ENCODE results near the gene CEACAM21.

DNA sequence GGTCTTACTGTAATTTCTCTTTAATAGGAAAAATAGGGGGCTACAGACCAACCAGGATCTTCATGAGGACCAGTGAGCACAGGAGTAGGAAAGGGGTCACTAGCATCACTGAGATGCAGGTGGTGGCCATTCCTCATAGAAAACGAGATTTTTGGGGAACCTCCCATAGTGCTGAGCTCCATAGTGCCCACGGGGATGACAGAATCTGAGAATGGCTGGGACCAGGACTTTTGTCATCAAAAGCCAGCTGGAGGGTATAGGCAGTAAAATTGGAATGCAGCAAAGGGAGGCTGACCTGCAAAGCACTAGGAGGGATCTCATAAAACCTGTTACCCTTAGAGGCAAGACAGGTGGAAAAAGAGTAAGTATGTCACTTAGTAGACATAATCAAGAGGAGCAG, 28.4 kb upstream of the CEACAM21 start:
- TF ChIP-seq, protein P1, sequence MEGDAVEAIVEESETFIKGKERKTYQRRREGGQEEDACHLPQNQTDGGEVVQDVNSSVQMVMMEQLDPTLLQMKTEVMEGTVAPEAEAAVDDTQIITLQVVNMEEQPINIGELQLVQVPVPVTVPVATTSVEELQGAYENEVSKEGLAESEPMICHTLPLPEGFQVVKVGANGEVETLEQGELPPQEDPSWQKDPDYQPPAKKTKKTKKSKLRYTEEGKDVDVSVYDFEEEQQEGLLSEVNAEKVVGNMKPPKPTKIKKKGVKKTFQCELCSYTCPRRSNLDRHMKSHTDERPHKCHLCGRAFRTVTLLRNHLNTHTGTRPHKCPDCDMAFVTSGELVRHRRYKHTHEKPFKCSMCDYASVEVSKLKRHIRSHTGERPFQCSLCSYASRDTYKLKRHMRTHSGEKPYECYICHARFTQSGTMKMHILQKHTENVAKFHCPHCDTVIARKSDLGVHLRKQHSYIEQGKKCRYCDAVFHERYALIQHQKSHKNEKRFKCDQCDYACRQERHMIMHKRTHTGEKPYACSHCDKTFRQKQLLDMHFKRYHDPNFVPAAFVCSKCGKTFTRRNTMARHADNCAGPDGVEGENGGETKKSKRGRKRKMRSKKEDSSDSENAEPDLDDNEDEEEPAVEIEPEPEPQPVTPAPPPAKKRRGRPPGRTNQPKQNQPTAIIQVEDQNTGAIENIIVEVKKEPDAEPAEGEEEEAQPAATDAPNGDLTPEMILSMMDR (conservative IDR thresholded peaks at IDR 0.05 in 1 of 2, IDR thresholded peaks at IDR 0.05 in 1 of 2; ENCODE audit: extremely low read depth in 1 of 2, insufficient read depth in 1 of 2, low read depth in 1 of 2, low read length in 2 of 2), result no peak
- no peak for TF ChIP-seq EZH2 (IDR thresholded peaks at IDR 0.05; ENCODE audit: borderline replicate concordance, low read length)
